ENCODE data around the gene POU2AF1.

- TF ChIP-seq, protein P1, sequence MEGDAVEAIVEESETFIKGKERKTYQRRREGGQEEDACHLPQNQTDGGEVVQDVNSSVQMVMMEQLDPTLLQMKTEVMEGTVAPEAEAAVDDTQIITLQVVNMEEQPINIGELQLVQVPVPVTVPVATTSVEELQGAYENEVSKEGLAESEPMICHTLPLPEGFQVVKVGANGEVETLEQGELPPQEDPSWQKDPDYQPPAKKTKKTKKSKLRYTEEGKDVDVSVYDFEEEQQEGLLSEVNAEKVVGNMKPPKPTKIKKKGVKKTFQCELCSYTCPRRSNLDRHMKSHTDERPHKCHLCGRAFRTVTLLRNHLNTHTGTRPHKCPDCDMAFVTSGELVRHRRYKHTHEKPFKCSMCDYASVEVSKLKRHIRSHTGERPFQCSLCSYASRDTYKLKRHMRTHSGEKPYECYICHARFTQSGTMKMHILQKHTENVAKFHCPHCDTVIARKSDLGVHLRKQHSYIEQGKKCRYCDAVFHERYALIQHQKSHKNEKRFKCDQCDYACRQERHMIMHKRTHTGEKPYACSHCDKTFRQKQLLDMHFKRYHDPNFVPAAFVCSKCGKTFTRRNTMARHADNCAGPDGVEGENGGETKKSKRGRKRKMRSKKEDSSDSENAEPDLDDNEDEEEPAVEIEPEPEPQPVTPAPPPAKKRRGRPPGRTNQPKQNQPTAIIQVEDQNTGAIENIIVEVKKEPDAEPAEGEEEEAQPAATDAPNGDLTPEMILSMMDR (conservative IDR thresholded peaks at IDR 0.05; ENCODE audit: low read length) = no peak
- no peak for TF ChIP-seq EZH2phosphoT487 (IDR thresholded peaks at IDR 0.05; ENCODE audit: borderline replicate concordance)
These were observed 40.1 kb upstream of the POU2AF1 start for GRCh38 chr11:111419181-111419580.
